HG02678 (cell line): Measurements from ENCODE around the gene PPP1R12A.
"Not testable (repeated sequence)": the region's sequence is repeated elsewhere in the genome, so short reads cannot be mapped to it uniquely, and the experiment has no call there.

Experiments
- ATAC-seq: cut with Tn5 transposase; IDR thresholded peaks from one replicate; pipeline ENCODE4 v1.9.1; 2021; ENCODE audit warnings: mild to moderate bottlenecking, moderate library complexity; ENCODE audit not compliant: unreplicated experiment

Gene PPP1R12A

DNA sequence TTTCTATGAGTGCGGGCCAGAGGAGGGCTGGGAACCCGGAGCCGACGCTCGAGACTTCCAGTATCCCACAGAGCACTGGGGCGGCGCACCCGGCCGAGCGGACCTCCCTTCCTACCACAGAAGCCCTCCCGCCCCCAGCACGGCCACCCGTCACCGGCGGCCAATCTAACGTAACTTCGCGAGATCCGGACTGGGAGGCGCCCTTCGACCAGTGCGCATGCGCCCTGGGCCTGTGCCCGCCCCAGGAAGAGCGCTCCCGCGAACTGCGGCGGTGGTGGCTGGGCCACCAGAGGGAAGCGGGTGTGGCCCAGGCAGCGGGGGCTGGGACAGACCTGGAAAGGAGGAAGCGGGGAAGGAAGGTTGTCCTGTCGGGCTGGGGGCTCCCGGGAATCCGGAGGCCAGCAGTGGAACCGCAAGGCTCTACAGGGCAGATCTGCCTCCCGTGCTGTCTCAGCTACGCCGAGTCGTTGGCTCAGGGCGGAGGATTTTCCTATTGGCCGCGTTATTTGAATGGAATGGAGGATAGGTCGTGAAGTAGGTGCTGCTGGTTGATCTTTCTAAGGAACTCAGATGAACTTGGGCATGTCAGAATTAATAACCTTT, at the start of gene PPP1R12A:
Gene PPP1R12A, minus strand, starts transcription at position 77 of the 603 bp plus-strand sequence. CDS start 166 bp downstream, outside the sequence.
- peak; percentile 86 for ATAC-seq

DNA sequence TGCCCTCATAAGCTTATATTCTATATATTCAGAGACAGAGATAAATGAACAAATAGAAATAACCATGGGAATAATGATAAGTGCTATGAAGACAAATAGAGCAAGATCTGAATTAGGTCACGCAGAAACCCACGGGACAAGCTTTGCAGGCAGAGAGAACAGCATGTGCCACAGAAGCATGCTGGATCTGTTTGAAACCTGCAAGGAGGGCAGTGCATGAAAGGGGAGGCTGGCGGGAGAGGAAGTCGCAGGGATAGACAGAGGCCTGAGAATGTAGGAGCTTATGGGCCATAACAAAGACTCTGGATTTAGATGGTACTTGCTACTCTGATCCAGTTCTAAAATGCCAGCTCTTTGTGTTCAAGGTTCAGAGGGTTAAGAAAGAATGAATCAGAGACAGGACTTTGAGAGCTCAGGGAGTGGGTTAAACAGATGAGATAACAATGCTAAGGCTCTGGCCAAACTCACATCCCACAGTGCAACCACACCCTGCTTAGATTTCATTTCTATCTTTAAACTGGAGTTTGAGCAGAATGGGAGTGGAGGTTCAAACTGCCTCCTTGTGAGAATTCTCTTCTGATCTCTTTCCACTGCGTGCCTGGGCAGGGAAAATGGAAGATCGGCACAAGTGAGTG, 49.2 kb upstream of the PPP1R12A start:
- ATAC-seq: no peak

DNA sequence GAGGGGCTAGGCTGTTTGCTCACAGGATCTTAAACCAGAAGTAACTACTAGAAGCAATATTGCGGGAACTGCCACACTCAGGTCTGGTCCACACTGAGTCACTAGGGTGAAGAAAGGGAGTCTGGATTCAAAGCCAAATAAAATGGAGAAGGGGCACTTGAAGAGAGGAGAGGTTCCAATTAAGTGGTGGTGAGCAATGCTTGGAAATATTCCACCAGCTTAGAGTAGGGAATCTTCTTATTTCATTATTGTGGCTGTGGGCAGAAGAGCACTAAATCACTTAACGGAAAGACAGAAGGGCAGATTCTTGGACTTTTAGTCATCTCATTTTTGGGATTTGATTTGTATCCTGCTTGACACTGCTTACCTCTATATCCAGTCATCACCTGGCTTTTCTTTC, 48.6 kb upstream of the PPP1R12A start:
- ATAC-seq: no peak

DNA sequence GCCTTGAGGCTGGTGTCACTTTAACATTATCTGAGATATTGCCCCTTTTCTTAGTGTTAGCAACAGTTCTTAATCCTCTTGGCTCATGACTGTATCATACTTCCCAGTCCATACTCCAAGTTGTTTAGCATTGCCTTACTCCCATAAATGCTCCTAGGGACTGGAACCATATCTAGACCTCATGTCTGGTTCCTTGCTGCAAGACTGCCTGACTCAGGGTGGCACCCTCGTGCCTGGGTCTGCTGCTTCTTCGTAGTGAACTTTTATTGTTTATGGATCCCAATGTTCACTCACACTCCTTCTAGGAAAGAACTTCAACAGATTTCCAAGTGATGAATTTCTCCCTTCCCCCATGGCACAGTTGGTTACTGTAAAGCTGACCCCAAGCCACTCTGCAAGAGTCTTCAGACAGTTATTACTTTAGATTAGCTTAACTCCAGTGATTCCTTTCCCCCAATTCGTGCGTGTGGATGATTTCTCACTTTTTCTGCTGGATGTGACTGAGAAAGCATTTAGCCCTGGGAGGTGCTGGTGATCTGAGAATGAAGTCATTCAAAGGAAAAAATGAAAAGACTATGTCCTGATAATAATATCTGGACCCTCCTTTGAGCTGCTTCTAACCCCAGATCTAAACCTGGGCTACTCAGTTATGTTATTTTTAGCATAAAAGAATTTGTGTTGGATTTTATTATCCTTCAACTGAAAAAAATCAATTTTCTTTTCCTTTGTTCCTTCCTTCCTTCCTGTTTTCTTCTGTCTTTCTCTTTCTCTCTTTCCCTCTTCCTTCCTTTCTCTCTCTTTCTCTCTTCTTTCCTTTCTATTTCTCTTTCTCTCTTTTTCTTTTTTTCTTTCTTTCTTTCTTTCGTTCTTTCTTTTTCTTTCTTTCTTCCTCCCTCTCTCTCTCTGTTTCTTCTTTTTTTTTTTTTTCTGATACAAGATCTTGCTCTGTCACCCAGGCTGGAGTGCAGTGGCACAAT, 47.5 kb upstream of the PPP1R12A start:
- no peak for ATAC-seq

DNA sequence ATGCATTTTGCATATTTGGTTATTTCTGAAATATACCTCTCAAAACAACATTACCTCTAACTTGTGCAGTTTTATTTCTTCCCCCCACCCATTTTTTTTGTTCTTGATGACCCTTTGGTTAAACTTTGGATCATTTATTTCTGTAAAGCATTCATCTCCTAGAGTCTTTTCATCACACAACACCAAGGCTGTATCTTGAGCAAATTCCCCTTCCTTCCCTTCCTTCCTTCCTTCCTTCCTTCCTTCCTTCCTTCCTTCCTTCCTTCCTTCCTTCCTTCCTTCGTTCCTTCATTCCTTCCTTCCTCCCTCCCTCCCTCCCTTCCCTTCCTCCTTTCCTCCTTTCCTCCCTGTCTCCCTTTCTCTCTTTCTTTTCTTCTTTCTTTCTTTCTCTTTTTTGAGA, 43.8 kb upstream of the PPP1R12A start:
- no peak for ATAC-seq

DNA sequence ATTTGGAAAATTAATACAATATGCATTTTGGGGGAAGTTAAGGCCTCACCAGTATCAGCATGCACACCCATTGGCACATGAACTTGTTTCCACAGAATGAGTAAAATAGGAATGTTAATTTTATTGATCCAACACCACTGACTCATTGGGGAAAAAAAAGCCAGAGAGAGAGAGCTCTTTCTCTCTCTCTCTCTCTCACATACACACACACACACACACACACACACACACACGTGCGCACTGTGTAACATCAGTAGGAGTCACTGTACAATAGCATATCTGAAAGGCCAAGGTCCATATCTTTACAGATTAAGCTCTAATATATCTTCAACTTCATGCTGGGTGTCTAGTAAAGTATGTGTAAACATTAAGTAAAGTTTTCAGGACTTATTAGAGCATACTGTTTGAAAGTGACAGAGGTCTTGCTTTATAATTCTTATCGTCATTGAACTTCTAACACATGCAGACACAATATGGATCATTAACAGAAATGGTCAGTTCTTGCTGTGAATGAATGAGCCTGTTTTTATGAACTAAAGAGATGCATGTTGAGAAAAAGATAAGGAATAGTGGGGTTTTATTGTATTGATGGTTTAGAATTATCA, 43.1 kb upstream of the PPP1R12A start:
- ATAC-seq: not testable (repeated sequence)

DNA sequence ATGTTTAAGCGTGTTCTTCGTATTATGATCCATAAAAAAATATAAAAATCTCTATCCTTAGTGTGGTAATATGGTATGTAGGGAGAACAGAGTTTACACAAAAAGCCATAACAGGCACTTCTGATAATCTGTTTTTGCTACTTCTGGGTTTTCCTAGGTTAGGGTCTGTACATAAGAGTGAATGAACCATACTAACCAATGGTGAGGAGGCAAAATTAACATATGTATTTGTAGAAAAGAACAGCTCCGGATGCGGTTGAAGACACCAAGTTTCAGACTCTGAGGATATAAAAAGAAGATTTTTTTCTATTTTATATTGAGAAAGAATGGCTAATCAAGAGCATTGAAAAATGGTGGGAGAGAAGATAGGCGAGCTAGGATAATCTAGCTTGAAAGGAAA, 40.2 kb upstream of the PPP1R12A start:
- no peak for ATAC-seq

DNA sequence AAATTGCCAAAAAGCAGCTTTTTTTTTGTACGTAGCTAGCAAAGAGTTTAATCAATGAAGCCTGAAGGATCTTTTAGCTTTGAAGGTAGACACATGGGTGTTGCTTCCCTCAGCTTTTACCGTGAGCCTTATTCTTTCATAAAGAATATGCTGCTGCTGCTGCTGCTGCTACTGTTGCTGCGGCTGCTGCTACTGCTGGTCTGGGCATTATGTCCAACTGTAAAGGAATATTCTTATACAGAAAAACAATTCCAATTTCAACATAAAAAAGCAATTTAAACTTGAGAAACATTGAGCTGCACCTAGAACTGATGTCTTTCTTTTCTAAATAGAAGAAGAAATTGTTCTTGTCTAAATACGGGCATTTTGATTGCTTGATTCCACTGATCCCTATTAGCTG, 38.9 kb upstream of the PPP1R12A start:
- no peak for ATAC-seq

DNA sequence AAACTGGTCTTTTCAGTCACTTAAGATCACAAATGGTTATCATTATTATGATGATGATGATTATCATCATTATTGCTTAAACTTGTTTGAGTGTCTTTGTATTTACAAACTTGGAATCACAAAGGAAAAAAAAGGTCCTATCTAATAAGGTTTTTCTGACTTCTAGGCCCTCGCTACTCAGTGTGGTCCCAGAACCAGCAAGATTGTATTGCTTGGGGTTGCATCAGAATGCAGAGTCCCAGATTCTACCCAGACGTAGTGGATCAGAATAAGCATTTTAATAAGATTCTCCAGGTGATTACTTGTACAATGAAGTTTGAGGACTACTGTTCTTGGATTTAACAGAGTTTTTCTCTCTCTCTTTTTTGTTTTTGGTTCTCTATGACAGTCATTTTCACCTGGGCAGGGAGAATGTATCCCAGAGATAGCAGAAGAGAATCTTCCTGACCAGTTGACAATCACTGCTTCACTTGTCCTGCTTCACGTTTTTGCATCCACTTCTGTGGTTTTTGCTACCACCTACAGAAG, 29.3 kb upstream of the PPP1R12A start:
- no peak for ATAC-seq

DNA sequence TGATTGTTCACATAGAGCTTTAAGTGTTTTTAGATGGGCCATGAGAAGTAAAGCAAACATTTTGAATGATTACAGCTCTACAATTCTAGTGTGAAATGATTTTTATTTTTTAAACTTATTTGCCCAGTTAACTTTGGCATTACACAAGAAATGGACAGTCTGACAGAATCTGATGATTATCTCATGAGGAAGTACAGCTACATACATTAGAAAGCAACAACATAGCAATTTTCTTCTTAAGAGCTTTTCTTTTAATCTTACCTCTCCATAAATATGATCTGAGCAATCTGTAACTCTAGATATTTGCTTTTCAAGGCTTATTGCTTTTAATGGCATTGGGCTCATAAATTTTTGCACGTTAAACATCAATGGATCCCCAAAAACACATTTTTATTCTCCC, 26.5 kb upstream of the PPP1R12A start:
- no peak for ATAC-seq

DNA sequence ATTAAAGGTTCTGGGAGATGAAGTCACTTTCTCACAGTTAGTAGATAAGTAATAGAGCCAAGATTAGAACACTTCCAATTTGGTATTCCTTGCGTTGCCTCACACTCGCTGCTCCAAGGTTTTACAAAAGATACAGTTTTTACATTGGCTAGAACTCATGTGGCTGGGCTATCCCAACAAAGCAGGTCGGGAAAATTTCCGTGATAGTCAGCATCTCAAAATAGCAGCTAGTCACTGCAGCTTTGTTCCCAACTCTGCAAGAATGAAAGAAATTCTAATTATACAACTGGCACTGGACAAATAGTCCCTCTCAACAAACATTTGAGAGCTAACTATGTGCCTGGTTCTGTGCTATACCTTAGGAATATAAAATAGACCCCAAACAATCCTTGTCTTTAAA, 24.6 kb upstream of the PPP1R12A start:
- ATAC-seq: no peak

DNA sequence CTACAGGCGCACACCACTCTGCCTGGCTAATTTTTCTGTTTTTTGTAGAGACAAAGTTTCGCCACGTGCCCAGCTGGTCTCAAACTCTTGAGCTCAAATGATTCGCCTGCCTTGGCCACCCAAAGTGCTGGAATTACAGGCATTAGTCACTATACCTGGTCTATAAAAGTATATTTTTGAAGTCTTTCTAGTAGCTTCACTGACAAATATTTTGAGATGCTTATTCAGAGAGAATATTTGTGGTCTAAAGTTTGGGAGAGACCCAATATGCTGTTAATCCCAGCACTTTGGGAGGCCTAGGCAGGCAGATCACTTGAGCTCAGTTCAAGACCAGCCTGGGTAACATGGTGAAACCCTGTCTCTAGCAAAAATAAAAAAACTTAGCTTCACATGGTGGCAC, 22.0 kb upstream of the PPP1R12A start:
- ATAC-seq: no peak

DNA sequence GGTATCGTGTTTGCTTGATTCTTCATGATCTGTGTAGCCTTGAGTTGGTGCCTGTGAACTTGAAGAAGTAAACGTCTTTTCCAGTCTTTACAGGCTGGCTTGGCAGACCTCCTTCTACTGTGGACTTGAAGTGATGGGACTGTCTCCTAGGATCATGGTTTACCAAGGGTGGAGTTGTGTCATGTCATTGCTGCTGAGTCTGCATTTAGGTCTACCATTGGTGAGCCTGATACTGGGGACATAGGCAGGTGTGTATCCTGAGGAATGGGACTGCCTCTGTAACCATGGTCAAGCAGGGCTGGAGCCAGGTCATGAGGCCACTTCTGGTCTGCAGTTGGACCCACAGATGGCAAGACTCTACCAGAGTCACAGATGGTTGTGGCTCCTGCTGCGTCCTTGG, 20.7 kb upstream of the PPP1R12A start:
- no peak for ATAC-seq

DNA sequence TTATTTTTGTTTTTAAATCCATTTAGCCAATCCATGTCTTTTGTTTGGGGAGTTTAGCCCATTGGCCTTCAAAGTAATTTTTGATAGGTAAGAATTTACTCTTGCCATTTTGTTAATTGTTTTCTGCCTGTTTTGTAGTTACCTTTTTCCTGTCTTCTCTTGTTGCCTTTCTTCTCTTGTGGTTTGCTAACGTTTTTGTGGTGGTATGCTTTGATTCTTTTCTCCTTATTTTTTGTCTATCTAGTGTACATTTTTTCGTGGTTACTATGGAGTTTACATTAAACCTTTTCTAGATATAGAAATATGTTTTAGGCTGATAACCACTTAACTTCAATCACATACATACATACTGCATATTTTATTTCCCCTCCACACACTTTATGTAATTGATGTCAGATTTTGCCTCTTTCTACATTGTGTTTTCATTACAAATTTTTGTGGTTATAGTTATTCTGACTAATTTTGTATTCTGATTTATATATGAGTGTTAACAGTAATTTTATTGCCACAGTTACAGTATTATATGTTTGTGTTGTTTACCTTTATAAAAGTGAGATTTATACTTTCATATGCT, 19.2 kb upstream of the PPP1R12A start:
- no peak for ATAC-seq

DNA sequence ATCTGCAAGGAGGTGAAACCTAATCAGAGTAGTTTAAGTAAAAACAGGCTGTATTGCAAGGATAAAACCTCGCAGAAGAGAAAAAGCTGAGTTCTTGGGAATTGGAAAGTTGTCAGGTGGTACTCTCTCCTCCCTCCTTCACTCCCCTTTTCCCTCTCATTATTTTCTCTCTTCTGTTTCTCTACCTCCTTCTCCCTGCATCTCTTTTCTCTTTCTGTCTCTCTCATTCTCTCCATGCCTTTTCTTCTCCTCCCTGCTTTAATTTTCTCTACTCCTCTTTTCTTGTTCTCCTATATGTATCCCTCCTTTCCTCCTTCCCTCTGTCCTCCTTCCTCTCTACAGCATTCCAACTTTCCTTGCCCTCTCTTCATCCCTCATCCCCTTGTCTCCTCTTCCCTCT, 14.2 kb upstream of the PPP1R12A start:
- ATAC-seq: no peak

DNA sequence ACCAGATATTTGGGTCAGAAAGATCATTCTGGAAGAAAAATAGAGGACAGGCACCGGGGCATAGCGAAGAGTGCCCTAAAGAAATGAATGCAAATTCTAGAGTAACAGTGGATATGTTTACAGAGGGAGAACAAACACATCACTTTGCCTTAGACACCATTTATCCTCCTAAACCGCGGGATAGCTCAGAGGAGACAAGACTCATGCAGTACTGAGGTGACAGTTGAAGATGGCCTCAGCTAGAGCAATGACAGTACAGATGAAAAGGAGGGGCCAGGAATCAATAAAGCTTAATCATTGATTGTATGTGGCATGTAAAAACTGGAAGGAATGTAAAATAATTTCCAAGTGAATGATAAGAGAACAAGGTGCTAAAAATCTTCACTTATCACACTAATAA, 10.5 kb upstream of the PPP1R12A start:
- ATAC-seq: no peak

DNA sequence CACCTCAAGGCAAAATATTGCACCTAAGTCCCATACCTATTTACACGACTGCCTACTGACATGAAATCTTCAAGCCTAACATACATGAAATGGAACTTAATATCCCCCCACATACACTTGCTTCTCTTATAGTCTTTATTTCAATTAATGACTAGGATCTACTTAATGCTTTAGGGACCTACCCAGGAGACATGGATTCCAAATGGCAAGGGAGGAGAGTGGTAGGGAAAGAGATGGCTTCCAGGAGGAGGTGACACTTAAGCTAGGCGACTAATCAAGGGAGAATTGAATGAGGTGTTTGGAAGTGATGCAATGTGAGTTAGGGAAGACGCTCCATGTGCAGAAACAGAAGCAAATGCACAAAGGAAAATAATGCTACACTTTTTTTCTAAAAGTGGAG, 9.7 kb upstream of the PPP1R12A start:
- no peak for ATAC-seq

DNA sequence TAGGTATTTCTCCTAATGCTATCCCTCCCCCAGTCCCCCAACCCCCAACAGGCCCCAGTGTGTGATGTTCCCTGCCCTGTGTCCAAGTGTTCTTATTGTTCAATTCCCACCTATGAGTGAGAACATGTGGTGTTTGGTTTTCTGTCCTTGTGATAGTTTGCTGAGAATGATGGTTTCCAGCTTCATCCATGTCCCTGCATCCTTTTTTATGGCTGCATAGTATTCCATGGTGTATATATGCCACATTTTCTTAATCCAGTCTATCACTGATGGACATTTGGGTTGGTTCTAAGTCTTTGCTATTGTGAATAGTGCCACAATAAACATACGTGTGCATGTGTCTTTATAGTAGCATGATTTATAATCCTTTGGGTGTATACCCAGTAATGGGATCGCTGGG, 7.9 kb upstream of the PPP1R12A start:
- ATAC-seq: not testable (repeated sequence)

DNA sequence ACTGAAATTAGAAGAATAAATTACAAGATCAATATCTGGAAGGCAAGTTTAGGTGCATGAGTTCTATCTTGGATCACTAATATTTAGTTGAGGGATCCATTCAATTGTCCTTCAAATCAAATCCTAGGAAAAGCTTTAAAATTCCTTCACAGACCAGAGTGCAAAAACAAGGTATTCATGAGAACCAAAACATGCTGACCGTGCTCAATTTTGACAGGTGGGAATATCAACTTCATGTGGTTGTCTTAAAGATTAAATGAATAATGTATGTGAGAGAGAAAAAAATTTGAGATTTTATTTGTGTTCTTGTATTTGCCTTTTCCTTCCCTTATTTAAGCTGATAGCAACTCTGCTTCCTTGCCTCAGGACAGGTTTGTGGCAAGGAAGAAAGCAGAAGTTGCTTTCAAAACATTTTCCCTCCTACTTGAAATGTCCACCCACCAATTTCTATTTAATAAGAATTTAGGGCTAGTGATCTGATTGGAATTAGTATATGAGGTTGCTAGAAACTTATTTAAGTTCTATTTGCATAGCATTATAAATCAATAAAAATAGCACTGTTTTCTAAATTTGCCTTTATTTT, 4.9 kb upstream of the PPP1R12A start:
- no peak for ATAC-seq

DNA sequence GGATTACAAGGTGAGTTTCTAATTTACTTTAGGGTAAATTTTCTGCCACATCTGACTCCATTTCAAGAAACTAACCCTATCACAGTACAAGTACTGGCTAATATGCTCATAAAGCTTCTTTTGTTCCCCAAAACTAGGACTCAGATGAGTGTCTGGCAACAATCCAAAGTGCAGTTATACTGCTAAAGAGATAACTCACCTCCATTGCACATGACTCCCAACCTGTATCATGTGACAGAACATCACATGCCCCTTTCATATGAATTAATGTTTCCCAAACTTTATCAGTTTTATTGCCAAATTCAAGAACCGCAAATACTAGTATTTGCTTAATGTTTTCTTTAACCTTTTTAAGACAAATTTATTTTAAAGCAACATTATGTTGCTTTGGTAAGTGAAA, 3.9 kb upstream of the PPP1R12A start:
- ATAC-seq: no peak
